GM18873 (cell line): Measurements from ENCODE around the gene PLCL1.

Source experiments
- ATAC-seq: cut with Tn5 transposase; IDR thresholded peaks from one replicate; pipeline ENCODE4 v1.9.1; 2021; ENCODE audit warnings: mild to moderate bottlenecking, moderate library complexity, moderate number of reproducible peaks; ENCODE audit not compliant: unreplicated experiment, low FRiP score

The PLCL1 gene

DNA sequence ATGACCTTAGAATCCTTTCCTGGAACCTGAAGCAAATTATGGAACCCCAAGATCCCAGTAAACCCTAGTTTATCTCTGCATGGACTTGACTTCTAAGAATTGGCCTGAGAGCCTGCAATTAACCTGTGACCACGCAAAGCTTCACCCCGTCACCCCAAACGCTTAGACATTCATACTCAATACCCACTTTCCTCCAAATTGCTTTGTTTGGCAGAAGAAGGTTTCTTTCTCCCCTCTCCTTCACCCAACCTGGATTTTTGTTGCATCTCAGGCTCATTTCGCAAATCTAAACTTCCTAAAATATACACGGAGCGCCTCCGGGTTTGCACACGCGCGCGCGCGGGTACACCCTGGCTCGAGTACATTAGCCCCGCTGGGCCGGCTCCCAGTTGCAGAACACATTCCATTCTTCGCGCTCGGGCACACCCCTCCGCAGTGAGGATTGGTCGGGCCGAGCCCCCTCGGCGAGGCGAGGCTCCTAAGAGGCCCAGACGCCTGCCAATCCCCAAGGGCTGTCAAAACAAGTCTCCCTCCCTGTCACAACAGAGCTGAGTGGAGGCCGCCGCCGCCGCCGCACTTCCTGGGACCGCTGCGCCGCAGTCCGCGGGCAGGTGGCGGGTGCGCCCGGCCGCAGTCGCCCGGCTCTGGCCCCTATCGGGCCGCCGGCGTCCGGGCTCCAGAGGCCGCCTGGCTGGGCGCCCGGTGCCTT lies at the start of gene PLCL1:
Gene PLCL1 (plus strand): TSS at position 545 of the 709 bp plus-strand sequence.
- ATAC-seq, result peak; percentile 99

DNA sequence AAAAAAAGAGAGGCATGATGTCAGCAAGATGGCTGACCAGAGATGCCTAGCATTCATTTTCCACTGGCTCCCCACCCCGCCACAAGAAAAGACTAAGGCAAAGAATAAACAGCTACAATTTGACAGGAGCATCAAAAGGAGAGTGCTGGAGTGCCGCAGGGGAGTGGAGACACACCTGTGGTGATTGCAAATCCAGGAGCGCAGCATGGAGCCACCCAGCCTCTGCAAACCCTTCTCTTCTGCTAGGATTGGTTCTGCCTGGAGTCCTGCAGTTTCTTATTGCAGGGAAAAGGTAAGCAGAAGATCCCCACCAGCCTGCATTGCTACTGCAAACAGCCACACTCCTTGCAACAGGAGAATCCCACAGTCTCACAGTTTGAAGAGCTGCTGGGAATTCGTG lies 45.4 kb upstream of the PLCL1 start:
- no peak for ATAC-seq

DNA sequence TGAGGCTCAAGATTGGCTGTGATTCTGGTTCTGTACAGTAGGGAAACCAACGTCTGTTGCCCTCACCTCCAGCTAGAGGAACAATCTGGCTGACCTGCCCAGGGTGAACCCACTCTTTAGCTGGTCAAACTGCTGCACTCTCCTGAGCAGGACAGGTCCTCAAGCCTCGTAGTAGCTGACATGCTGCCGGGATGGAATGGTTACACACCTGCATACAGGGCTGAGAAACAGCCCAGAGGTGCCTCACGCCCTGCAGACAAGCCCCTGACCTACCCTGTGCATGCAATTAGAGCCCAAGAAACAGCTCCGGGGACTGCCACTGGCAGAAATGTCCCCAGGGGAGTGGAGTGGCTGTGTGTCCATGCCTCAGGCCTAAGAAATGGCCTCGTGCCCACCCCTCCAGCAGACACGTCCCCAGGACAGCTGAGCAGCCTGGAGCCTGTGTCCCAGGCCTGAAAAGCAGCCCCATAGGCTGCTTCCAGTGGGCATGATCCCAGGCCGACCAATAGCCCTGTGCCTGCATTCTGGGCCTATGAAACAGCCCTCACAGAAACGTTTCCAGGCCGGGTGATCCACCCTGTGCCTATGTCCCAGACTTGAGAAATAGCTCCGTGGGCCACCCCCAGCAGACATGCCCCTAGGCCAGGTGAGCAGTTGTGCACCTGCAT lies 44.6 kb upstream of the PLCL1 start:
- ATAC-seq, result no peak

DNA sequence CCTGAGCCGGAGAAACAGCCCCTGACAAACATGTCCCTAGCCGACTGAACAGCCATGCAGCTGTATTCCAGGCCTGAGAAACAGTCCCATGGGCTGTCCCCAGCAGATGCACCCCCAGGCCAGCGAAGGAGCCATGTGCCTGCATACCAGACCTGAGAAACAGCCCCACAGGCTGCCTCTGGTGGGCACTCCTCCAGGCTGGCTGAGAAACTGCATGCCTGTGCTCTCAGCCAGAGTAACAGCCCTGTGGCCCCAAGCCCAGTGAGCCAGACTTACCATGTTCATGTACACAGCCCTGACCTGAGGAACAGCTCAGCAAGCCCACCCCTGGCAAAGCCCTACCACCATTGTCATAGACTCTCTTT lies 44.1 kb upstream of the PLCL1 start:
- ATAC-seq, result no peak

DNA sequence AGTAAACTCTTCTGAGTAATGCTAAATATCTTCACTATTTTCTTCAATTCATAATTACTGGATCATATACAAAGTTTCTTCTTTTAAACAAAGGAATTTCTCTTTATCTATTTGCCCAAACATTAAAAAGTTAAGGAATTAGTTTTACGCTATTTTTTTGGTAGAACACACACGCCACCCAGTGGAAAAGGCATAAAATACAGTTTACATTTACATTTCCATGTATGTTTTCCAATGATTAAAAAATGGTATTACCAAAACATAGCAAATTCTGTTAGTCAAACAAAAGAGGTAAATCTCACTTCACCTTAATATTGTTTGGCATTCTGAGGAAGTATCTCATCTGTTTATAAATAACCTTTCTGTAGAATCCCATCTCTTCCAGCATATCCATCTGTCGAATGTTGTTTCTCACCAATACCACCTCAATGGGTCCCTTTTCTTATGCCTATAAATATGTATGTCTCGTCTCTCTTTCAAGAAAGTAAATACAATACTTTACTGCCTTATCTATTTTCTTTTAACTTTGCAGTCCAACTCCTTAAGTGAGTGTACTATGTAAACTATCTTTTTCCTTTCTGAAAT lies 26.5 kb upstream of the PLCL1 start:
- ATAC-seq, result no peak

DNA sequence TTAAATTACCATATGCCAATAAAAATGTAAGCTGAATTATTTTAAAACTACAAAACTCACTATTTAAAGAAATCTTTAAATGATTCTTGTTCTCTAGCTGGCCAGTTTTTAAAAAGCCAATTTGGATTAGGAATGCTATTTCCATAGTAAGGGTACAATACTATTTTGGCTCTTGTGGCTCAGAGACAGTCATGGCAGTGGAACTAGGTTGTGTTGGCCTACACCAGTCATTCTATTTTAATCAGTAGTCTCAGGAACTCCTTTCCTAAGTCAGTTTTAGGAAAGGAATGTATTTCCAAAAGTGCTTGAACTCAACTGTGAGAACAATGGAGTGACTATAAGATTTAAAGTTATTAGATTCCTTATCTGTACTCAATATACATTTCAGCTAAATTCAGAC lies 25.1 kb upstream of the PLCL1 start:
- no peak for ATAC-seq

DNA sequence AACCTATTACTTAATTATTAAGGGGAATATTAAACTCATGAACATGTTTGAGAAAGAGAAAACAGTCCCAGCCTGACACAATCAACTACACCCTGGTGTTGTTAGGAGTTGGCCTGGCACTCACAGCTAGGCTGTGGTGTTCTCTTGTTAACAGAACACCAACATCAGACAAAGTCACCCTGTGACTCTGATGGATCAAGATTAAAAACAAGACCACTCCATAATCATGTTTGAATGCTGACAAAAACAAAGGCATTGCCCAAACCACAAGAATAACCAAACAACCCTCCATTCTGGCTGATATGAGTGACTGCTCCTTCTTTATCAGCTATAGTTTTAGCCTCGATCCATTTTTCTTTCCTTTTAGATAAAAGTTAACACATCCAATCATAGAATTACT lies 22.3 kb upstream of the PLCL1 start:
- ATAC-seq, result no peak

DNA sequence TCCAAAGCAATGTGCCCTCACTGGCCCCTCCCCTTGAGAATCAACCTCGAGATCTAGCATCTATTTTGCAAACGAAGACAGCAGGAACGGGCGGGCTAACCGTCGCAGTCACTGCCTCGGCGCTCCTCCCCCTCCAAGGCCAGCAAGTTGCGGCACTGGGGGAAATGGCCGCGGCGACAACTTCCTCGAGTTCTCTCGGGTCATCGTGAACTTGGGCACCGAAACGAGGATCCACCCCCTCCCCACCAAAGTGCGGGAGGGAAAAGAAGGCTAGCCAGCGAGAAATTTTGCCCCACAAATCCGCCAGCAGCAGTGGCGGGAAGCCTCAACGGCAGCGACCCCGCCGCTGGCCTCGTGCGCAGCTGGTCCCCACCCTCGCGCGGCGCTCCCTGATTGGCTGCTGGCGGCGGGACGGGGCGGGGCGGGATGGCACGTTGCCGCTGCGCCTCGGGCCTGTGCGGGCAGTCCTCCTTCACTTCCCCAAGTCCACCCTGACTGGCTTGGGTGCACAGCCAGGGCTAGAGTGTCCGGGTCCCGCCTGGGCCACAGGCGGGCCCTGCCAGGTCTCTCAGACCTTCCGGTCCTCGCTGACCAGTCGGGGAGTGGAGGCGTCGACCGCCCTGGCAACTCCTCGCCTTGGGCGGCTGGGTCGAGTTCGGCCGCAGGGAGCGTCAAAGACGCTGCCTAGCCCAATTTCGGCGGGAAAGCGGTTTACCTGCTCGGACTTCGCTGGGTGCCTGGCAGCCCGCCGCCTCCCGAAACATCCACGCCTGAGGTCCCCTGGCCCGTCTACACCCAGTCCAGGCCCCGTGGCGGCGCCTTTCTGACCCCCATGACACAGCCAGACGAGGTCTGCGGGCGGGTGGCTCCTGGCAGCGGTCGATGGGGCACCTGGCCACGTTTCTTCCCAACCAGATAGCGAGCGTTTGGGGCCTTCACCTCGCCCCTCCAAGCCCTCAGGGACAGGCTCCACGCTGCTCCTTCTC lies 19.1 kb upstream of the PLCL1 start, which contains the start of gene BOLL:
Gene BOLL (minus strand): TSS at position 364 of the 986 bp plus-strand sequence. CDS start 3,469 bp downstream, outside the sequence.
- ATAC-seq, result no peak

DNA sequence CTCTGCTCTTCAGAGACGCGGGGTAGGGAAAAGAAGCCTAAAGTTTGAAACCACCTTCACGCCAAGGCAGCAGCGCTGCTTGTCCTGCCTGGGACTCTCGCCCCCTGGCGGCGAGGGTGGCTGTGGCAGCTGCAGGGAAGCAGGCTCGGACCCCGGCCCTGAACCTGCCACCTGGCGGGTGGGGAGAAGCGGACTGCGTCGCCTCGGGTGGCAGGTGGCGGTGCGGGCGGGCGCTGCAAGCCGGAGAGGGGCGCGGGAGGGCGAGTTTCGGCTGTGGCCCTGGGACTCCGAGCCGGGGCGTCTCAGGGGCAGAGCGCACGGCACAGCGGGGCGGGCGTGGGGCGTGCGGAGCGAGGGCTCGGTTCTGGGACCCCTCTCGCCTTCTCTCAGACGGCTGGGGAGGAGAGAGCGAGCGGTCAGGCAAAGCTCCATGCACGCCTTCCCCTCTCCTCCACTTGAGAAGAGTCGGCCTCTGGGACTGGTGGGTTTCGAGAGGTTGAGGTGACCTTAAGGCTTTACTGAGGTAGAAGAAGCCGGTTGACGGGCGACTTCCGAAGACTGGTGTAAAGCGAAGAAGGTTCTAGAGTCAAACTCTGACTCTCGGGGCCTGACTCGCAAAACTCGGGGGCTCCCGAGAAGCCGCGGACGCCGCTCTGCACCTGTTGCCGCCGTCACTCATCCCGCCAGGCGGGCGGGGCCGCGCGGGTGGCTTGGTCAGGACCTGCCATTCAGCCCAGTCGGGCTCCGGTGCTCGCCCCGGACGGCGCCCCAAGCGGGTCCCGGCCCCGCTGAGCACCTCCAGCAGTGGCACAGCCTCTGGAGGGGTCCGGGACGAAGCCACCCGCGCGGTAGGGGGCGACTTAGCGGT lies 18.1 kb upstream of the PLCL1 start:
- no peak for ATAC-seq

DNA sequence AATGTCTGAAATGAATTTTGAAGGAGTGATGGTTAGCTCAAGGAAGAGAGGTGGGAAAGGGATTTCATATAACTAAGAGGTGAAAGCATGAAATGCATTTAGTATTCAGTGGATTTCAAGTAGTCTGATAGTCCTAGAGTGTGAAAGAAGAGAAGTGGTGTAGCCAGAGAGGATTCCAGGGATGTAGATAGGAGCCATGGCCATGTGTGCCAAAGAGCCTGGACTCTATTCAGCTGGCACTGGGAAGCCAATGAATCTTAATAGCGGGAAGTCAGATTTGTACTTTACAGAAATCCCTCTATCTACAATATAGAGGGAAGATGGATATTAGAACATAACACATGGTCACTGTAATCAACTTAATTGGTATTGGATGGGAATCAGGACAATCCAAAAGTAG lies 10.9 kb upstream of the PLCL1 start:
- ATAC-seq, result no peak

DNA sequence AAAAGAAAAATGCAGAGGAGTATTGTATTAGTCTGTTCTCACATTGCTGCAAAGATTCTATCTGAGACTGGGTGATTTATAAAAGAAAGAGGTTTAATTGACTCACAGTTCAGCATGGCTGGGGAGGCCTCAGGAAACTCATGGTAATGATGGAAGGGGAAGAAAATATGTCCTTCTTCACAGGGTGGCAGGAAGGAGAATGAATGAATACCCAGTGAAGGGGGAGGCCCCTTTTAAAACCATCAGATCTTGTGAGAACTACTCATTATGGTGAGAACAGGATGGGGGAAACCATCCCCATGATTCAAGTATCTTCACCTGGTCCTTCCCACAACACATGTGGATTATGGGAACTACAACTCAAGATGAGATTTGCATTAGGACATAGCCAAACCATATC lies 9.1 kb upstream of the PLCL1 start:
- ATAC-seq, result no peak

DNA sequence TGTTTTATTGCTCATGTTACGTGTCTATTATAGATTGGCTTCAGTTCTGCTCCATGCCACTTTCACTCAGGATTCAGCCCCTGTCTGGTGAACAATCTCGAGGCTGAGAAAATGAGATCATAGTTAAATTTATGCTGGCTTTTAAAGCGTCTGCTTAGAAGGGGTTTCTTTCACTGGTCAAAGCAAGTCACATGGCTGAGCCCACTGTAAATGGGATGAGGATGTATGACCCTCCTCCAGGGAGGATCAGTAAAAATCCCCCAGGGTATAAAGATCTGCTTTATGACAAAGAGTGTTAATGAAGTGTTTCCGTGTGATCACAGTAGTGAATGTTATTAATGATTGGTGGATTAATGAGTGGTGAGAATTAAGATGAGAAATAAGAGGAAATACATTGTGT lies 6.2 kb upstream of the PLCL1 start:
- ATAC-seq, result no peak

DNA sequence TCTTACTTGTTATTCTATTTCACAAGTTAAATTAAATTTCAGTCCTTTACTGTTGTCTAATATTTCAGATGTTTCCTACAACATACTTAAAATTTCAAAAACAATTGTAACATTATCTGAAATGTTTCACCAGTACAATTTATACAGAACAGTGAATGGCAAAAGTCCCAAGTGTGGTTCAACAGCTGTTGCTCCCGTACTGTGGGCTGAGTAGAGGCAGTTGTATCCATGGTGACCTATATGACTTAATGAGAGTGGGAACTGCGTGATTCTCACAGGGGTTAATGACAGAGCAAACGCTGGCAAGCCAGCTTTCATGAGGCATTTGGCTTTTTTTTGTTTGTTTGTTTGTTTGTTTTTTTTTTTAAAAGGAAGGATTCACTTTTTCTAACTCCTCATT lies 5.3 kb upstream of the PLCL1 start:
- ATAC-seq, result no peak

DNA sequence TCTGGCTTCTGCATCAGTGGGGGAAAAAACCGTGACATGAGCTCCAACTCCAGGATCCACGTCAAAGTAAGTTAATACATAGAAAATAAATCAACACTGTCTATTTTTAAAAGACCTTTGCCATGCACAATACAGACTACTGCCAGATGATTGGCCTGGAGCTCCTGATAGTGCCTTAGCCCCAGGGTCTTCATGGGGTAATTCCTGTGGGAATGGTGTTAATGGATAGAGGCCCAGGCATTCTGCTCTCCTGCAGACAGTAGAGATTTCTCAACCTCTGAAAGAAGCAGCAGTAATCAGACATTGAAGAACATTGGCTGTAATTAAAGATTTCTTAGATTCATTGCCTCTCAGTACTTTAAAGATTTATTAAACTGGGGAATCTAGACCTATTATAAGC lies 4.3 kb upstream of the PLCL1 start:
- no peak for ATAC-seq

DNA sequence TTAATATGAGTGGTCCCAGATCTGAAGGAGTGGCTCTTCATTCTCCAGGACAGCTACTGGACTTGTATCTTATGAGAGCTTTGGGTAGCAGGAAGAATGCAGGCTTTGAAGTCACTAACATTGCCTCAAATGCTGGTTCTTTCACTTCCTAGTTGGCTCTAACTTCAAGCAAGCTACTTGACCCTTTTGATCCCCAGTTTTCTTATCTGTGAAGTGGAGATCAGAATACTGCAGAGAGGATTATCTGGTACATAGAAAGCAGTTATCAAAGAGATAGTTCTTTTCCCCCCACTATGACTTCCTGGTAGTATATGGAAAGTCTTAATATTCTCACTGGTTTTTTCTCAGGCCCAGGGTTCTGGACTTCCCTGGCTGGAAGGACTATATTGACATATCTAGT lies 3.4 kb upstream of the PLCL1 start:
- ATAC-seq, result no peak

DNA sequence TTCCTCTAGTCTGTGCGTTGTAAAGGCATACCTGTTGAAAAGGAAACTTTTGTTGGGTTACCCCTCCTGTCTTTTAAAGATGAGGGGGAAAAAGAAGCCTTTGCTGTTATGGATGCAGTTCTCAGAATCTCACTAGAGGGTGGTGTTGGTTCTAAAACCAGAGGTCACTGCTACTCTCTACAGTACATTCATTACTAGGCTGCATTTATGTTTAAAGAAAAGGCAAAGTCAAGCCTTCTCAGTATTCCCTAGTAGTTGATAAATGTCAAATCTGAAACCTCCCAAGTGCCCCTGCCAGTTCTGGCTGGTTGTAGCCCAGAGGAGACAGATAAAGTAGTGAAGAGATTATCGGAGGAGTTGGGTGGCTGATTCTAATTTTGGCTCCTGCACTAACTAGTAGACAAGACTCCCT lies 1.4 kb upstream of the PLCL1 start:
- ATAC-seq, result peak; percentile 33

DNA sequence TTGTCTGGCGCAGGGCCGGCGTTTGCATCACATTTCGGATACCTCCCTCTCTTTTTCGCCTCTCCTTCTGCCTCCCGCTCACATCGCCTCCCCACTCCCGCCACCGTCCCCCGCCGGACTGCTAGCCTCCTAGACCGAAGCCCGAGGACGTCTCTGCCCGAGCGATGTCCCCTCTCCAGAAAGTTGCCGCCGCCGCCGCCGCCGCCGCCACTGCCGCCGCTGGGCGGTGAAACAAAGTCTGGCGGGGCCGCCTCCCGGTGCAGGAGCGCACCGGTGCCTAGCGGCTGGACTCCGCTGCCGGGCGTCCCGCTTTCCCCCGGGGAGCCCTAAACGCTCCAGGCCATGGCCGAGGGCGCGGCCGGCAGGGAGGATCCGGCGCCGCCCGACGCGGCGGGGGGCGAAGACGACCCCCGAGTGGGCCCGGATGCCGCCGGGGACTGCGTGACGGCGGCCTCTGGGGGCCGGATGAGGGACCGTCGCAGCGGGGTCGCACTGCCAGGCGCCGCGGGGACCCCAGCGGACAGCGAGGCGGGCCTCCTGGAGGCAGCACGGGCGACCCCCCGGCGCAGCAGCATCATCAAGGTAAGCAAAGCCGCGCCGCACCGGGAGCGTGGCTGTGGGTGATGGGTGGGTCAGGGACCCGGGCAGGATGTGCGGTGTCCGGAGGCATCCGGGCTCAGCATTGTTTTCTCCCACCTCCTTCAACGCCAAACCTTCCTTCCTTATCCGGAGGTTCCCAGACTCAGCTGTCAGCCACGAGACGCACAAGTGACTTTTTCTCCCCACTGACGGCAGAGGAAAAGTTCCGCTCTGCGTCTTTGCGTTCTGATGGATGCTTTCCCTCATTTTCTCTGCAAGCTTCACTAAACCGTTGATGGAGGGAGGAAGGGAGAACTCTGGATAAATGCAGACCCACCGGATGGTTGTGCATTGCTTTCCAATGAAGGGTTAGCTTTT lies 643 bp downstream of the PLCL1 start:
- peak; percentile 17 for ATAC-seq

DNA sequence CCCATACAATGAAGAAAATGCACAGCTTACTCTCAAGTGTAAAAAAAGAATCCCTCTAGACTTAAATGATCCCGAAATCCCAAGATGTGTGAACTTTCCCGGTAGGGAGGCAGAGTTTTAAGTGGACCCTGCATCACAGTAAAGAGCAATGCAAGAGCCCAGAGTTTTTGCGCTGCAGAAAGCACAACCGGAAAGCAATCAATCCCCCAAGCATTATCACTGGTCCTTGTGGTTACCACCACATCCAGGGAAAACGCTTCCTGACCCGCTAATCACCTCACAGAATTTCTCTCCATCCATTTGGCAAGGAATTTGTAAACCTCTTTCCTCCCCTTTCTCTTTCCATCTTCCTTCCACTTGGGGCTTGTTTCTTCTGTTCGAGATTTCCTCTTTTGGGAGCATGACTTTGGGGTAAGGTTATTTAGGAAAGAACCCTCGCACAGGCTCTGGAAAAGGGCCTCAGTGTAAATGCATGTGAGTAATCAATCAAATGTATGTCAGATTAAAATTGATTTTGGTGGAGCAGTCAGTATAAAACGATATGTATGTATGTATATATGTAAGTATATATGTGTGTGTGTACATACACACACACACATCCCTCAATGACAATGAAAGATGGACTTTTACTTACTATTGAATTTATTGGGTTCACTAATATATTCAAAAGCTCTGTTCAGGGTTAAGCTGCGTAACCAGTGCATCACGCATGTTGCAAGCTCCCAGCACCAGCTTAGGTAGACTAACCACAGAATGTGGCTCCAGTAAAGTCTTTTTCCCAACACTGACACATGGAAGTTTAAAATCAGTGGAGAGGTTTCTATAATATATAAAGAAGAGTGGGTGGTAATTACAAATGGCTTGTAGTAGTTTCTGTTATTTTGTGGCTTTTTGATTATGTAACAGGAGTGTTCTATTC lies 1.6 kb downstream of the PLCL1 start:
- ATAC-seq, result no peak
